ENCODE results near the gene CNNM3.

Gene CNNM3

DNA sequence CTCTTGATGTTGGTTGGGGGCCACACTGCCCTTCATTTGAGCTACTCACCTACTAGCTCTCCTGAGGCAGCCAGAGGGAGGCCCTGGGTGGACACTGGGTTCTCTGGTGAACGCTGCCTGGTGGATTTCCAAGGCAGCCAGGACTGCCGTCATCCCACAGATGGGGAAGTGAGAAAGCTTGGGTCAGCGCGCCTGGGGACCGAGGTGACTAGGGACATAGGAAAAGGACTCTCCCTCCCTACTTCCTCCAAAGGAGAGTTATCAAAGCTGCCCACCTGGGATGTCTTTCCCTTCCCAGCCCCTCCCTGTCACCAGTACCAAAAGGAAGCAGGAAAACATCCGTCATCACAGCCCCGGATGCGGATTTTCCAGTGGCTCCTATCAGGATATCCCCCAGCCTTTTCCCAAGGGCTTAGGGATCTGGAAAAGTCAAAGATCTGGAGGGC, 57.6 kb downstream of the CNNM3 start:
- DNase-seq (ENCODE audit: extremely low spot score, insufficient read length, low read depth) (no peak), FAIRE-seq (no peak)

DNA sequence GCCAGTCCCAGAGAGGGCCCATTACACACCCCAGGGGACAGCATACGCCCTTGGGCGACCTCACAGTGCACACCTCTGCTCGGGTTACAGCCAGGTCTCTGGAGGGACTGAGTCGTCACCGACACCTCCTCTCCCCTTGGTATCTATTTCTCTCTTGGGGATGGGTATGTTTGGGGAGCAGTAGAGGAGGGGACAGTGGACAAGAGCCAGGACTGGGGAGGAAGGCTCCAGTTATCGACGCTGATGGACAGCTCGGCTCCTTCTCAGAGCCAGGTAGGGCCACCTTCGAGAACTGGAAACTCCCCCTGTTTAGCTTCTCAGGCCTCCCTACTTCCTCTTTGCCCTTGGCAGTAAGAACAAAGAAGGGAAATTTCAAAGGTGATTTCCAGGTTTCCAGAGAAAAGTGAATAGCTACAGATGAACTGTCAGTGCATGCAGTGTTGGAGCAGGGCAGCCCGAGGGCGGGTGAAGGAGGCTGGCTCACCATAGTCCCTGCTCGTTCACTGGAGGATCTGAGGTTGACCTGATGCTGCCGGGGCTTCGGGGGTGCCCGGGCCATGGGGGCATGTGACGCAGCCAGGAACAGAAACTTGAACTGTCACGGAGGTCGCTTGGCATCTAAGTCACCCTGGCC, 58.2 kb downstream of the CNNM3 start:
- FAIRE-seq: peak; percentile 80

GRCh38 chr2:96875498-96876268, 59.6 kb downstream of the CNNM3 start:
- FAIRE-seq (no peak), DNase-seq (ENCODE audit: extremely low spot score, insufficient read length, low read depth) (no peak)

More for the DNA sequence above, 58.2 kb downstream of the CNNM3 start:
- no peak for DNase-seq (ENCODE audit: extremely low spot score, insufficient read length, low read depth)

DNA sequence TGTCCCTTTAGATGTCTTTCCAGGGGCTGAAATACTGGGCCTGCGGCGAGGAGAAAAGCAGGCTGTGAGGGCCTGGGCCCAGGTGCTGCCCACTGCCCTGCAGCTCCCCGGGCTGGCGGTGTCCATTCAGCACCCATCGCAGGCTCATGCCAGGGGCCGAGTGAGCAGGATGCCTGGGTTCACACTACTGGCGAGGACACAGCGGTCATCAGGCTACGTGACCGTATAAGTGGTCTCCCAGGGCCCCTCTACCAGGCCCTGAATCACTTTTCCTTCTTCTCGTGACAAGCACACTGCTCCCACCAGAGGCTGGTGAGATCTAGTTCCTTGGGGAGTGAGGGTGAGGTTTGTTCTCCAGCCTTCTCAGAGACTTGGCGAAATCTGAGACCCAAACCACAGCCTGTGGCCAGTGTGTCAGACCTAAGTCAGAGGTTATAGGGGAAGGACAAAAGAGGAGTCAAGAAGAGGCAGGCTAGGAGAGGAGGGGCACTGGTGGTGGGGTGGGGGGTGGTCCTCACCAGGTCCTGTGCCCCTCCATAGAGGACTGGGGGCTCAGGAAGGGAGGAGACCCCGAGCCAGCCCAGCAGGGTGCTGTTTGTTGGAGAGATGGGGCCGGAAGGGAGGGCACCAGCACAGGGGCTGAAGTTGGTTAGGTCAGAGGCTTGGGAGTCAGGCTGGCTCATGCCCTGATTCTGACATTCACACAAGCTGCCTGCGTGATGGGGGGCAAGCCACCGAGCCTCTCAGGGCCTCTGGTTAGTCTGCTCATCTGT, 60.4 kb downstream of the CNNM3 start:
- FAIRE-seq (no peak), DNase-seq (ENCODE audit: extremely low spot score, insufficient read length, low read depth) (no peak)

DNA sequence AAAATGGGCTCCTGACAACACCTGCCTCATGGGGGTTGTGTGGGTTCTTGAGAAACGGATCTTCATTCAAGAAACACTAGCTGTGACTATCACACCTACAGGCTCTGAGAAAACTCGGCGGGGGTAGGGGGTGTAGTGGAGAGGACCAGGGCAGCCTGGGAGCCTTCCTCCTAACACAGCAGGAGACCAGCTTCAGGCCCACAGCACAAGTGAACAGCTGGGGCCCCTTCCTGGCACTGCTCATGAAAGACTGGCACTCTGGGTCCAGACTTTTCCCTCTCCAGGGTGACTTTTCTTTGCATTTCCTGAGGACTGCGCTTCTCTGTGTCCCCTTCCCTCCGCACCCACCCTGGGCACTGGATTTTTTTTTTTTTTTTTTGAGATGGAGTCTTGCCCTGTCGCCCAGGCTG, 61.0 kb downstream of the CNNM3 start:
- no peak for FAIRE-seq

DNA sequence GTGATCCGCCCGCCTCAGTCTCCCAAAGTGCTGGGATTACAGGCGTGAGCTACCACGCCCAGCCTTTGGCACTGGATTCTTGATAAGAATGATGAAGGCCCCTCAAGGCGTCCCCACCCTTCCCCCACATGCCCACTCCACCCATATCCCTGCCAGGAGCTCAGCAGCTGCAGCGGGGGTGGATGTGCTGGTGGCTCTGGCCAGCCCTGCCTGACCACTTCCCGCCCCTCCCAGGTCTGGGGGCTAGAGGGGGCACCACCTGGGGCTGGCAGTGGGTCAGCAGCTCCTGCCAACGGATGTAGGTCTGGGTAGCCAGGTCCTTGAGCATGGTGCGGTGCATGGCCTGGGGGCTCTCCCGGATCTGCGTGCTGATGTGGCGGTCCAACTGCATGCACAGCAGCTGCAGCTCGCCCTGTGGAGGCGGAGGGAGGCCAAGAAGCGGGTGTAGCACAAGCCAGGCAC, 61.6 kb downstream of the CNNM3 start:
- FAIRE-seq (no peak), DNase-seq (ENCODE audit: extremely low spot score, insufficient read length, low read depth) (no peak)

More for the DNA sequence above, 61.0 kb downstream of the CNNM3 start:
- no peak for DNase-seq (ENCODE audit: extremely low spot score, insufficient read length, low read depth)

GRCh38 chr2:96878171-96878570, 62.1 kb downstream of the CNNM3 start:
- FAIRE-seq (no peak), DNase-seq (ENCODE audit: extremely low spot score, insufficient read length, low read depth) (no peak)

- no peak for FAIRE-seq
- no peak for DNase-seq (ENCODE audit: extremely low spot score, insufficient read length, low read depth)
Measured at GRCh38 chr2:96878796-96879544, 62.9 kb downstream of the CNNM3 start.

GRCh38 chr2:96879545-96880040, 63.5 kb downstream of the CNNM3 start:
- DNase-seq (ENCODE audit: extremely low spot score, insufficient read length, low read depth): no peak
- no peak for FAIRE-seq

DNA sequence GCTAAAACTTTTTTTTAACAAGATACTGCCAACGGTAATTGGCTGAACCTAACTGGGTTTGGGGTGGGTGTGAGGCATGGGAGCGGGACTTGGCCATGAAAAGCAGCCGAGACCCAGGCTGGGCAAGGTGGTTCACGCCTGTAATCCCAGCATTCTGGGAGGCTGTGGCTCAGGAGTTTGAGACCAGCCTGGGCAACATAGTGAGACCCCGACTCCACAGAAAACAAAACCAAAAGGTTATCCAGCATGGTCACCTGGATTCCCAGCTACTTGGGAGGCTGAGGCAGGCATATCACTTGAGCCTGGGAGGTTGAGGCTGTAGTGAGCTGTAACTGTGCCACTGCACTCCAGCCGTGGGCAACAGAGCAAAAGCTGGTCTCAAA, 64.8 kb downstream of the CNNM3 start:
- no peak for FAIRE-seq
- DNase-seq (ENCODE audit: extremely low spot score, insufficient read length, low read depth): no peak

GRCh38 chr2:96881349-96882195, 65.5 kb downstream of the CNNM3 start:
- FAIRE-seq: no peak
- no peak for DNase-seq (ENCODE audit: extremely low spot score, insufficient read length, low read depth)

GRCh38 chr2:96882230-96882629, 66.2 kb downstream of the CNNM3 start:
- FAIRE-seq: no peak
- no peak for DNase-seq (ENCODE audit: extremely low spot score, insufficient read length, low read depth)

DNA sequence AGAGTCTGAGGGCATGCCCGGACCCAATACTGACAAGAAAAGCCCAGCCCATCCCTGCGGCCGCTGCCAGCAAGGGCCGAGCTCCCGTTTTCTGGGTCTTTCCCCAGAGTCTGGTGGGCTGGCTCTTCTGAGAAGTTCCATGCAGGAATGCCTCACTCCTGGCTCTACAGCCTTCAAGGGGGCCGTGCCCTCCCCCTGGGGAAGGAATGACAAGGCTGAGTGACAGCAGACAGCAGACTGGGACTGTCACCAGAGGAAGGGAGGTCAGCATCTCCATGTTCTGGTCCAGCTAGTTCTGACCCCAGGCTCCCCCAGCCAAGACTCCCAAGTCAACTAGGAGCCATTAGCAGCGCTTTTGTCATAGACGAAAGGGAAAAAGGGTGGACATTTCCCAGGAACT, 66.8 kb downstream of the CNNM3 start:
- no peak for FAIRE-seq
- DNase-seq (ENCODE audit: extremely low spot score, insufficient read length, low read depth): no peak

DNA sequence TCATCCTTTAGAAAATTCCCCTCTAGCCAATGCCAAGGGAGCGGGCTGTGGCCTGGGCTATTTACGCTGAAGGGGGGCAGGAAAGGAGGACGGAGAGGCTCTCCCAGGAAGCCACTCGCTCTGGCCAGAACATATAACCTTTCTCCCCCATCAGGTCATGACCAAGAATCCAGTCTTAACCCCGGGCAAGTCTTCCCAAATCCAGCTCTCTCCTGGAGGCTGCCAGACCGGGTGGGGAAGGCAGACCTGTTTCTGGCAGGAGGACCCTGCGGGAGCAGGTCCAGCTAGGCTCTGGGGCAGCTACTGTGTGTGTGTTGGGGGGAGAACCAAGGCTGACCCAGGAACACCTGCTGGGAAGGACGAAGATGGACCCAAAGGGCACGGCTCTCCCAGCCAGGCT, 67.2 kb downstream of the CNNM3 start:
- no peak for FAIRE-seq
- no peak for DNase-seq (ENCODE audit: extremely low spot score, insufficient read length, low read depth)
